ENCODE results near the gene DENND1C.
"Not testable (repeated sequence)": the region's sequence is repeated elsewhere in the genome, so short reads cannot be mapped to it uniquely, and the experiment has no call there.

DENND1C gene

DNA sequence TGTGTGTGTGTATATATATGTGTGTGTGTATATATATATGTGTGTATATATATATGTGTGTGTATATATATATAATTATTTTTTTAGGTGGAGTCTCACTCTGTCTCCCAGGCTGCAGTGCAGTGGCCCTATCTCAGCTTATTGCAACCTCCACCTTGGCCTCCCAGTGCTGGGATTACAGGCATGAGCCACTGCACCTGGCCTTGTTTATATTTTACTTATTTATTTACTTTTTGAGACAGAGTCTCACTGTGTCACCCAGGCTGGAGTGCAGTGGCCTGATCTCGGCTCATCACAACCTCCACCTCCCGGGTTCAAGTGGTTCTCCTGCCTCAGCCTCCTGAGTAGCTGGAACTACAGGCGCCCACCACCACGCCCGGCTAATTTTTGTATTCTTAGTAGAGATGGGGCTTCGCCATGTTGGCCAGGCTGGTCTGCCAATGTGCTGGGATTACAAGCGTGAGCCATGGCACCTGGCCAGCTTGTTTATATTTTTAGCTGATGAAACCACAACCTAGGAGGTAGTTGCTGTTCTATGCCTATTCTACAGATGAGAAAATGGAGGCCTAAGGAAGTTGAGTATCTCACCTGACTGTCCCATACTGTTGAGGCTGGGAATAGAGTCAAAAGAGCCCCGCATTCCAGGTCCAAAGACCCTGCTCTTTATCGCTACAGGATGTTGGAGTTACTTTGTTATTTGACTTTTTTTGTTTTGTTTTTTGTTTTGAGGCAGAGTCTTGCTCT lies 26.6 kb upstream of the DENND1C start:
- not testable (repeated sequence) for DNase-seq

DNA sequence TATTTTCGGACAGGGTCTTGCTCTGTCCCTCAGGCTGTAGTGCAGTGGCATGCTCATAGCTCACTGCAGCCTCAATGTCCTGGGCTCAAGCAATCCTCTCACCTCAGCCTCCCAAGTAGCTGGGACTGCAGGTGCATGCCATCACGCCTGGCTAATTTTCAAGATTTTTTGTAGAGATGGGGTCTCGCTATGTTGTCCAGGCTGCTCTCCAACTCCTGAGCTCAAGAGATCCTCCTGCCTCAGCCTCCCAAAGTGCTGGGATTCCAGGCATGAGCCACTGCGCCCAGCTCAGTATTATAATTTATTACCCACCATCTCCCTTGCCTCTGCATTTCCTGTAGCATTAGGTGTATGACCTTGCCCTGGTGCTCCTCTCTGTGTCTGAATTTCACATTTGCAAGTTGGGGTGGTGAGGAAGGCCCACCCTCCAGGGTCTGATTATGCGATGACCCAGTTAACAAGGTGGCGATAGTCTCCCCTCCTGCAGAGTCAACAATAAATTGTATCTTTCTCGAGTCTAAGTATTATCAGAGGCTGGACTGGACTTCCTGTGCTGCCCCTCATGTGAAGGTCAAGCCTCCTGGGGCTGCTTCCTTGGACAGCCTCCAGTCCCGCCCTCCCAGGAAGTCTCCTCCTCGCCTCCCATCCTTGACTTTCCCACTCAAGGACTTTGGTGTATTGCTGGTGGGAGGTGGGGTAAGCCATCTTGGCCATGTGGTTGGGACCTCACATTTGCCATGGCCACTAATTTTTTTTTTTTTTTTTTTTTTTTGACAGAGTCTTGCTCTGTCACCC lies 22.0 kb upstream of the DENND1C start:
- no peak for DNase-seq

DNA sequence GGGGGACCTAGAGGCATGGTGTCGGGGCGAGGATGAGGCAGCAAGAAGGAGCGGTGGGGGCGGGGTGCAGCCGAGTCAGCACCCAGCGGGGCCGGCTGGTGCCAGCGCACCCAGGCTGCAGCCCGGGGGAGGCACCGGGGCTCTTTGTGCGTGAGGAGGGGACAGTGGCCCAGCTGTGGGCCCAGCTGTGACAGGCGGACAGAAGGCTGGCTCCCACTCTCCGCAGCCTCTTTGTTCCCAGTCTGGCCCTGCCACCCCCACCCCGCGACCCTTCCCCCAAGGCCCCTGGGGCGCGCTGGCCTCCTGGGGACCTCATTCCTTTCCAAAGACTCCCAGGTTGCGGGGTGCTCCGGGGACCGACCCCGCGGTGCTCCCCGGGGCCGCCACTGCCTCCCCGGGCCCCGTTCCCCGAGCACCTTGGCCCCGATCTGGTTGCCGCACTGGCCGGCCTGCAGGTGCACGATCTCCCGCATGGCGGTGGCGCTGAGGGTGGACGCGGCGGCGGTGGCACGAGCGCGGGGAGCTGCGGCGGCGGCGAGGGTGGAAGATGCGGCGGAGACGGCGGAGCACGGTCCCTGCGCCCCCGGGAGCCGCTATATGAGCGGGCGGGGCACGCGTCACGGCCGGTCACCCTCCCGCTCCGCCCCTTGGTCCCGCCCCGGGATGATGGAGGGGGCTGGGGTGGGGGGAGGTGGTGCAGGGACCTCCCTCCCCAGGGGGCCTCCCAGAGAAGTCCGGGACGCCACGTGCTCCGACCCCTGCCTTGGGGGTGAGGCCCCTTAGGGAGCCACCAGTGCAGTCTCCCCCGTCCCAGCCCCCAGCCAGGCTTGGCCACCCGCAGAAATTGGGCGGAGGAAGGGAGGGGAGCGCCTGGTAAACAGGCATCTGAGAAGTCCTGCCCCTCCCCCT lies 20.4 kb upstream of the DENND1C start, which contains the start of gene TUBB4A:
TSS of gene TUBB4A (minus strand) at position 570 of the 909 bp plus-strand sequence. CDS start at position 473, 97 bp downstream.
- peak in 1 of 4 experiments; percentile 32 for DNase-seq

DNA sequence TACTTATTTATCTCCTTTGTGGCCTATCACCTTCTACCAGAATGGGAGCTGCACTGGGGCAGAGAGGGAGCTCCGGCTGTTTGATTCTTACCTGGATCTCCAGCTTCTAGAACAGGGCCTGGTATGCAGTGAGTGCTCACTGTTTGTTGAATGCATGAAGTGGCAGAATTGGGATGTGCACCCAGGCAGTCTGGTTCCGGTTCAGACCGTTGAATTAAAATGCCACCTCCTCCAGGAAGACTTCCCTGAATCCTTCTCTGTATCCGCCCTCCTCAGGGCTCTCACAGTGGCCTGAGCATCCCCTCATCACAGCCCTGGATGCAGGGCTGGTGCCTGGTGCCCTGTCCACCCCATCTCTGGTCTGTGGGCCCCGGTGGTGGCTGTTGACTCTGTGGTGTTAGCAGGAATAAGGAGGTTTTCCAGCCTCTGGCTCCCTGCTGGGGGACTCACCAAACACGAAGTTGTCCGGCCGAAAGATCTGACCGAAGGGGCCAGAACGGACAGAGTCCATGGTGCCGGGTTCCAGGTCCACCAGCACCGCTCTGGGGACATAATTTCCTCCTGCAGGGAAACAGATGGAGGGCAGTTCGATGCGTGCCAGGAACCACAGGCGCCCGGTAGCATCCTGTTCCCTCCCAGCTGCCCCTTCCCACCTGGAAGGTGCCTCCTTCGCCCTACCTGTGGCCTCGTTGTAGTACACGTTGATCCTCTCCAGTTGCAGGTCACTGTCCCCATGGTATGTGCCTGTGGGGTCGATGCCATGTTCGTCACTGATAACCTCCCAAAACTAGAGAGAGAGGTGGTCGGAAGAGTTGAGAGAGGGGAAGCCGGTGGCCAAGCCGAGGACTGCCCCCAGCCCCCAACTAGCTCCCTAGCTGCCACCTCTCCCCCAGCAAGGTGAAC lies 19.5 kb upstream of the DENND1C start:
- no peak for DNase-seq

DNA sequence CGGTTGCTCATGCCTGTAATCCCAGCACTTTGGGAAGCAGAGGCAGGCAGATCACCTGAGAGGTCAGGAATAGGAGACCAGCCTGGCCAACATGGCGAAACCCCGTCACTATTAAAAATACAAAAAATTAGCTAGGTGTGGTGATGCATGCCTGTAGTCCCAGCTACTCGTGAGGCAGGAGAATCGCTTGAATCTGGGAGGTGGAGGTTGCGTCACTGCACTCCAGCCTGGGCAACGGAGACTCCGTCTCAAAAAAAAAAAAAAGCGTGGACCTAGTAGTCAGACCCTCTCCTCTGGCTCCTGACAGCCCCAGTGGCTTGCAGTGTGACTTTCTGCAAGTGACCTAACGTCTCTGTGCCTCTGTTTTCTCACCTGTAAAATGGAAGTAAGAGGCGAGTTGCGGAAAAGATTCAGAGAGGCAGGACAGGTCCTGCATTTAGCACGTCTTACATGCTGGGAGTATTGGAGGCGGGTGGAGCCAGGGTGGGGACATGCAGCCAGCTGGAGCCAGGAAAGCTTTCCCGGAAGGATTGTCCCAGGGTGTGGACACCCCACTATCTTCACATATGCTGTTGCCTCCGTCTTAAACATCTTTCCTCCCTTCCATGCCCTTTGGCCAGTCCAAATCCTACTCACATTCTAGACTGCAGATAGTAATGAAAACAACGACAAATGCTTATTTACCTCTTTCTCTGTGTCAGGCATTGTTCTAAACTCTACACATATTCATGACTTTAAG lies 17.6 kb upstream of the DENND1C start:
- no peak for DNase-seq

DNA sequence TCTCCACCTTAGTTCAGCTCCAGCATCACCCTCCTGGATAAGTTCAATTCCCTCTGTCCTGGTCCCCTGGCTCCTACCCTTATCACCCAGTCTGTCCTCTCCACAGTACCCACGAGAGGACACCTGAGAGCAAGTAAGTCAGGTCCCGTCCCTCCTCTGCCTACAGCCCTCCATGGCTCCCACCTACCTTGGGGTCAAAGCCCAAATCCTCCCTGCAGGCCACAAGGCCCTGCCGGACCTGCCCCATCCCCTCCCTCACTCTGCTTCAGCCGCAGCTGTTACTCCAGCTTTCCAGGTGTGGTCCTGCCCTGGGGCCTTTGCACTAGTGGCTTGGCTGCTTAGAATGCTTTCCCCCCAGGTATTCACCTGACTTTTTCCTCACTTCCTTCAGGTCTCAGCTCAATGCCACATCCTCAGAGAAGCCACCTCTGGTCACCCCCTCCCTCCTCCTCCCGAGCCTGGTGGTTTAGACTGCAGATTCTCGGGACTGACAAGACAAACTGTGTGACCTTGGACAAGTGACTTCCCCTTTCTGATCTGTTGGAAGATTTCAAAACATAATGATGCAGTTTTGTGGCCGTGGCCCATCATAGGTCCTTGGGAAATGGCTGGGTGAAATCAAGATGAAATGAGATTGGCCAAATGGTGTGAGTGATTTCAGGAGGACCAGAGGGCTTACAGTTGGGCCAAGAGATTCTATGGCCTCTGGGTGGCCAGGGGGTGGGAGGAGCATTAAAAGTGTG lies 16.9 kb upstream of the DENND1C start:
- no peak for DNase-seq

DNA sequence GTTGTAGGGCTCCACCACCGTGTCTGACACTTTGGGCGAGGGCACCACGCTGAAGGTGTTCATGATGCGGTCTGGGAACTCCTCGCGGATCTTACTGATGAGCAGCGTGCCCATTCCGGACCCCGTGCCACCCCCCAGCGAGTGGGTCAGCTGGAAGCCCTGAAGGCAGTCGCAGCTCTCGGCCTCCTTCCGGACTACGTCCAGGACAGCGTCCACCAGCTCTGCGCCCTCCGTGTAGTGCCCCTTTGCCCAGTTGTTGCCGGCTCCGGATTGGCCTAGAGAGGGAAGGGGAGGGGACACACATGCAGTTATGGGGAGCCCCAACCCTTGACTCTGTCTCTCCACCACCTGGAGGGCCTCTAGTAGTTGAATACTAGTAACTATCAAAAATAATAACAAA lies 14.4 kb upstream of the DENND1C start:
- no peak for DNase-seq

DNA sequence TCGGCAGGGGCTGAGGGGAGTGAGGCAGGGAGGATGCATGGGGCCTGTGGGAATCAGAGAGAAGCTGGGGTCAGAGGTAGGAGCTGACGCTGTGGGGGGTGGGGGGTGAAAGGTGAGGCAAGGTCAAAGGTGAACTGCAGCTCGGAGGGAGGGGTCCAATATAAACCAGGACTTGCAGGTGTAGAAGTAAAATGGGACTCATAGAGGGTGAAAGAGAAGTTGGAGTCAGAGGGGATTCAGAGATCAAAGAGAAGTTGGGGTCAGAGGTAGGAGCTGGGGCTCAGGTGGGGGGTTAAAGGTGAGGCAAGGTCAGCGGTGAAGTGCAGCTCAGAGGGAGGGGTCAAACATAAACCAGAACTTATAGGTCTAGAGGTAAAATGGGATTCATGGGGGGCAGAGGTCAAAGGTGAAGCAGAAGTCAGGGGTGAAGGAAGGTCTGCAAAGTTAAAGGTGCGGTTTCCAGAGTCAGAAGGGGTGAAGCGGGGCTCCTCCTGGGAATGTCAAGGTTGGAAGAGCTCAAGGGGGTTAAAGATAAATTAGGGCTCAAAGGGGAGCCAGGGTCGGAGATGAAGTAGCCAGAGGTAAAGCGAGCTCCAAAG lies 12.9 kb upstream of the DENND1C start:
- no peak for DNase-seq

DNA sequence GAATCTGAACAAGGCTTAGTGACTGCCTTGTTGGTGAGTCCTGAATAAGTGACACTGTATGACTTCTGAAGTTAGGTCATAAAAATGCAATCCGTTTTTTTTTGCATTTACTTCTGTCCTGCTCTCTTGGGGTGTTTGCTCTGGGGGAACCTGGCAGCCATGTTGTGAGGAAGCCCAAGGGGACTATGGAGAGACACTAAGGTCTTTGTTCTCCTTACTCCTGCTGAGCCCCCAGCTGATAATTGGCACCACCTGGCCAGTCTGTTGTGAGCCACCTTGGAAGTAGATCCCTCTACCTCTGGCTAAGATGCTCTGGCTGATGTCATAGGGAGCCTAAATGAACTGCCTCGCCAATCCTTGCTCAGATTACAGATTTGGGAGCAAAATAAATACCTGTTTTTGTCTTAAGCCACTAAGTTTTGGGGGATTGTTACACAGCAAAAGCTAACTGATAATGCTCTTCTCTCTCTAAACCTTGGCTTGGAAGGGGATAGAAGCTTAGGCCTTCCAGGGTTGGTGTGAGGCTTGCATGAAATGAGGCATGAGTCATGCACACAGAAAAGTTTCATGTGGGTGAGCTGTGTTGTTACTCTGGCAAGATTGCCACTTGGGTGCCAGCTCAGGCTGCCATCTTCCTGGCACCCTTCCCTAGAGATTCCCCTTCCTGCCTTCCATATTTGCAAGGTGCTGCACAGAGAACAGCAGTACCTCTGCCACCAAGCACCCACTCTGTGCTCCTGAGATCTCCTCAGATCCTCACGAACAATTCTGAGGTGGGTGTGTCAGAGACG lies 10.4 kb upstream of the DENND1C start:
- no peak for DNase-seq

DNA sequence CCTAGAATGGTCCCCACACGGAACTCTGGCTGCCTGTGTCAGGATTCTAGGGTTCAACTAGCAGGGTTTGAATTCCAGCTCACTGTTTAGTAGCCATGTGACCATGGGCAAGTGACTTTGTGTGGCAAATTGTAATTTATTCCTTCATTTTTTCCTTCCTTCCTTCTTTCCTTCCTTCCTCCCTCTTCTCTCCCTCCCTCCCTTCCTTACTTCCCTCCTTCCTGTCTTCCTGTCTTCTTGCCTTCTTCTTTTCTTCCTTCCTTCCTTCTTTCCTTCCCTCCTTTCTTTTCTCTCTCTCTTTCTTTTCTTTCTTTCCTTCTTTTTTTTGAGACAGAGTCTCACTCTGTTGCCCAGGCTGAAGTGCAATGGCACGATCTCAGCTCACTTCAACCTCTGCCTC lies 8.5 kb upstream of the DENND1C start:
- no peak for DNase-seq

DNA sequence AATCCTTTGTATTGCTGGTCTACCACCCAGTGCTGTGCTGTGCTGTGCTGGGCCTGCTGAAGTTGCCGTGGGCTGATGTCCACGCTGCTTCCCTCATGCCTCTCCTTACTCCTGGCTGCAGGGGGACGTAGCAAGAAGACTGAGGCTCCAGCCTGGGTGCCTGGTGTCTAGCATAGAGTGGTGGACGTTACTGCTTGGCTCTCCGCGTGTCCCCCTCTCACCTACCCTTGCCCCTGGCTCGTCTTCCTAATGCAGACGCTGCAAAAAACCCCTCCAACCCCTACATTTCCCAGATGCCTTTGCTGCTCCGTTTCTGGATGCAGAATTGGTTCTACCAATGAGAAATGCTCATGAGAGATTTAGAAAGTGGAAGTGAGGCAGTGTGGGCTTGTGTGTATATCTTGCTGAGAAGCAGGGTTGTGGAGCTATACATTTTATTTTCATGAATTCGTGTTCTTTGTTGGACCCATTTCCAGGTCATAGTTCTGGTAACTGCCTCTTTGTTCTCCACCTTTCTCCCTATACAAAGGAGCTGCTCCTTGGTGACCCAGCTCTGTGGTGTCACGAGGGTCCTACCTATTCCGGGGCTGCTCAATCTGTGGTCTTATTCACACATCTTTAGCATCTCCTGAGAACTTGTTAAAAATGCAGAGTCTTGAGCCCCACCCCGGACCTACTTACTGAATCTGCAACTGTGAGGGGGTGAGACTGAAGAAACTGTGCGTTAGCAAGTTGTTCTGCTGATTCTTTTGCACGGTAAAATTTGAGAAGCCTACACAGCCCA lies 7.9 kb upstream of the DENND1C start:
- no peak for DNase-seq

DNA sequence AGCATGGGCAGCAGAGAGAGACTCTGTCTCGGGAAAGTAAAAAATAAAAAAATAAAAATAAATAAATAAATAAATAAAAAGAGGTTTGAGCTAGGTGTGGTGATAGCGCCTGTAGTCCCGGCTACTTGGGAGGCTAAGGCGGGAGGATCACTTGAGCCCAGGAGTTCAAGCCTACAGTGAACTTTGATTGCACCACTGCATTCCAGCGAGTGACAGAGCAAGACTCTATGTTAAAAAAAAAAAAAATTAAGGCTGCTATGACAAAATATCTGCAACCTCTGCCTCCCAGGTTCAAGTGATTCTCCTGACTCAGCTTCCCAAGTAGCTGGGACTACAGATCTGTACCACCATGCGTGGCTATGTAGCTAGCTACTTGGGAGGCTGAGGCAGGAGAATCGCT lies 3.2 kb upstream of the DENND1C start:
- no peak for DNase-seq

DNA sequence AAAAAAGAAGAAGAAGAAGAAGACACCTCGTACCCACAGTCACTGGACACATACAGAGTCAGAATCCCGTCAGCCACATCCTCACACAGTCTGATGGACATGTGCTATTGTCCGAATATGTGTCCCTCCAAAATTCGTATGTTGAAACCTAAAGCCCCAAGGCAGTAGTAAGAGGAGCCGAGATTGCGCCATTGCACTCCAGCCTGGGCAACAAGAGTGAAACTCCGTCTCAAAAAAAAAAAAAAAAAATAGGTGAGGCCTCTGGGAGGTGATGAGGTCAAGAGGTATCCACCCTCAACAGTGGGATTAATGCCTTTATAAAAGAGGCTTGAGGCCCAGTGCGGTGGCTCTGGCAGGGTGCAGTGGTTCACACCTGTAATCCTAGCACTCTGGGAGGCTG lies 2.6 kb upstream of the DENND1C start:
- DNase-seq: no peak

DNA sequence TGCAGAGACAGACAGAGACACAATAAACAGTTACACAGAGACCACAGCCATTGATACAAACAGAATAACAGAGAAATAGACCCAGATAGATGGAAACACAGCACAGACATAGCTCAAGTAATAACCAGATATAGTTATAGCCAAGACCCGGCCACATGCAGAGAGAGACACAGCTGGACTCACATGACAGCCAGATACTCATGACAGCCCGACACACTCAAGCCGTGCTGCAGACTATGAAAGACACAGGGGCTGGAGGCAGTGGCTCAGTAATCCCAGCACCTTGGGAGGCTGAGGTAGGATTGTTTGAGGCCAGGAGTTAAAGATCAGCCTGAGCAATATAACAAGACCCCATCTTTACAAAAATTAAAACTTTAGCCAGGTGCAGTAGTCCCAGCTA lies 1.6 kb upstream of the DENND1C start:
- DNase-seq: no peak

DNA sequence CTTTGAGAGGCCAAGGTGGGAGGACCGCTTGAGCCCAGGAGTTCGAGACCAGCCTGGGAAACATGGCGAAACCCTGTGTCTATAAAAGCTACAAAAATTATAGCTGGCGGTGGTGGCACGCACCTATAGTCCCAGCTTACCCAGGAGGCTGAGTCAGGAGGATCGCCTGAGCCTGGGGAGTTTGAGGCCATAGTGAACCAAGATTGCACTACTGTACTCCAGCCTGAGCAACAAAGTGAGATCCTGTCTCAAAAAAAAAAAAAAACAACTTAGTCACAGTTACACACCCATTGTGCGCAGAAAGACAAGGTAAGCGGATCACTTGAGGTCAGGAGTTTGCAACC lies 728 bp upstream of the DENND1C start:
- DNase-seq: no peak

DNA sequence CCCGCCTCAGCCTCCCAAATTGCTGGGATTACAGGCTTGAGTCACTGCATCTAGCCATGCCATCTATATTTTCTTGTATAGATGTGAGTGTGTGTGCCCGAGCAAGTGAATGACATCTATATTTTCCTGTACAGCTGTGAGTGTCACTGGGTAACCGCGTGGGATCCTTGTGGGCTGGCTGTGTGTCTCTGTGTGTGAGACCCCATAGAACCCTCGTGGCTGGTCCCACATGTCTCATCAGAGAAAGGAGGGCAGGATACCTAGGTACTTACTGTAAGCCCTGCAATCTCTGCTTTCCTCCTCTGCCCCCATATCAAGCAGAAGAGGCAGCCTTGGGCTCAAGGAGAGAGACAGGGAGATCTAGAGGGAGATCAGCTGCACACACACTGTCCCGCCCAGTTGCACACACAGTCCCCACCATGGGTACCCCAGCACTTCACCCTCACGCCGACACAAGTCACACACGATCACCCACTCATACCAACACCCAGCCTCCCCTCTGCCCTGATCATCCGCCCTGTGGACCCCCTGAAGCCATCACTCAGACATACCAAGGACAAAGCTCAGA lies 655 bp downstream of the DENND1C start:
- DNase-seq: no peak

DNA sequence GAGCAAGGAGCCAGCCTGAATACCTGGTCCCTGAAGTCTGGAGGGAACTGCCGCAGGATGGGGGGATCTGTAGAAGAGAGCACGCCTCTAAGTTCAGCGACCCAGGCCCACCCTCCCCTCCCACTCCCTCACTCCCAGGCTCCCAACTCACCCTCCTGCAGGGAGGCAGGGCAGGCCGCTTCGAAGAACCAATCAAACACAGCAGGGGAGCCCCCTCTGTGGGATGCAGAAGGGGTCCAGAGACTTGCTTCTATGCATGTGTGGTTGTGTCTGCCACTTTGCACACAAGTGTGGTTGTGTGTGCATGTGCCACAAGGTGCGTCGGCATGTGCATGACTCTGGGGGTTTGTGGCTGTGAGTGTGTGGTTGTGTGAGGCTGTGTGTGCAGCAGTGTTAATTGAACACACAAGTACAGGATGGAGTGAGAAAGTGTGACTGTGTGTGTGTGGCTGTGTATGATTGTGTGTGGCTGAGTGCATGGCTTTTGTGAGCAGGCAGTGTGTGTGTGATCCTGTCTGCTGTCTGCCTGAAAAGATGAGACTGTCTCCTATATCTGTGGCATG lies 1.7 kb downstream of the DENND1C start:
- no peak for DNase-seq

DNA sequence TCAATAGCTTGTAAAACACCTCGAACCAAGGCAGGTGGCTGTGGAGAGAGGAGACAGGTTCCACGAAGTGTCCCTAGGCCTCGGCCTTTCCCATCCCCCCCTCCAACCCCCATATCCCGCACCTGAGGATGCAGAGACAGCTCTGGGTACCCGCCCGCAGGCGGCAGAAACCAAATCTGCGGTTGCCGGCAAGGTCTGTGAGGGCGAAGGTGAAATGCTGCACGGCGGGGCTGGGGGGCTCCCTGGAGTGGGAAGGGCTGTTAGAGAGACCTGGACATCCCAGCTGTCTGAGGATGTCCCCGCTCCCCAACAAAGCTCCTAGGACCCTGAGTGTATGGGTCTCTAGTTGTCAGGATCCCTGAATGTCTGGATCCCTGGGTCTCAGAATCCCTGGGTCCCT lies 2.8 kb downstream of the DENND1C start:
- DNase-seq: no peak

All from activated naive CD4-positive, alpha-beta T cell (primary cell).